ENCODE data around the gene UGT1A8.

GRCh38 chr2:233792720-233793119 lies 175.3 kb downstream of the UGT1A8 start:
- TF ChIP-seq CTCF (IDR thresholded peaks at IDR 0.05) (no peak), EZH2 (IDR thresholded peaks at IDR 0.05; ENCODE audit: borderline replicate concordance, insufficient read depth, low read depth, low read length, poor library complexity, severe bottlenecking) (no peak)

Data from B cell (primary cell).